ENCODE data around the gene MACO1.
"Not testable (repeated sequence)": the region's sequence is repeated elsewhere in the genome, so short reads cannot be mapped to it uniquely, and the experiment has no call there.

Gene MACO1

GRCh38 chr1:25423206-25423605 is 7.5 kb upstream of the MACO1 start:
- not testable (repeated sequence) for H3K27ac ChIP-seq (ENCODE audit: low read depth, low read length, poor library complexity, severe bottlenecking); H3K4me2 ChIP-seq (ENCODE audit: low read length); H2AFZ ChIP-seq (ENCODE audit: low read length); H4K20me1 ChIP-seq (ENCODE audit: insufficient read depth, low read length); H3K27me3 ChIP-seq (ENCODE audit: insufficient read depth, low read length); H3K79me2 ChIP-seq (ENCODE audit: insufficient read depth, low read length); H3K4me1 ChIP-seq (ENCODE audit: insufficient read depth, low read length, severe bottlenecking); H3F3A ChIP-seq (ENCODE audit: insufficient read depth, low read length); H3K36me3 ChIP-seq (ENCODE audit: insufficient read depth, low read length); H3K9me3 ChIP-seq (ENCODE audit: low read length); H3K9ac ChIP-seq (ENCODE audit: low read length); H3K4me3 ChIP-seq (ENCODE audit: low read depth, low read length, poor library complexity, severe bottlenecking); H3K9me2 ChIP-seq (ENCODE audit: low read depth, low read length)

GRCh38 chr1:25425098-25426085 is 5.3 kb upstream of the MACO1 start:
- no peaks in the 10 kb centered on the region for H4K20me1 ChIP-seq (ENCODE audit: insufficient read depth, low read length)
- H3F3A ChIP-seq (ENCODE audit: insufficient read depth, low read length), result no peaks in the 10 kb centered on the region
- no peak overlapping the region for H2AFZ ChIP-seq (ENCODE audit: low read length)
- no peak overlapping the region for H3K9ac ChIP-seq (ENCODE audit: low read length)
- no peaks in the 10 kb centered on the region for H3K9me2 ChIP-seq (ENCODE audit: low read depth, low read length)
- H3K79me2 ChIP-seq (ENCODE audit: insufficient read depth, low read length), result no peaks in the 10 kb centered on the region
- H3K9me3 ChIP-seq (ENCODE audit: low read length), result no peaks in the 10 kb centered on the region
- H3K4me2 ChIP-seq (ENCODE audit: low read length), result no peak overlapping the region
- no peaks in the 10 kb centered on the region for H3K27me3 ChIP-seq (ENCODE audit: insufficient read depth, low read length)
- no peak overlapping the region for H3K4me3 ChIP-seq (ENCODE audit: low read depth, low read length, poor library complexity, severe bottlenecking)
- H3K36me3 ChIP-seq (ENCODE audit: insufficient read depth, low read length), result no peaks in the 10 kb centered on the region
- H3K4me1 ChIP-seq (ENCODE audit: insufficient read depth, low read length, severe bottlenecking), result peaks cover 6% of the 10 kb centered on the region
- TF ChIP-seq CTCF (IDR thresholded peaks at IDR 0.05; ENCODE audit: low read length), result no peak
- no peak for TF ChIP-seq EZH2 (IDR thresholded peaks at IDR 0.05; ENCODE audit: borderline replicate concordance, low read length)
- H3K27ac ChIP-seq (ENCODE audit: low read depth, low read length, poor library complexity, severe bottlenecking), result no peak overlapping the region

GRCh38 chr1:25427696-25428095 is 3.0 kb upstream of the MACO1 start:
- no peaks in the 10 kb centered on the region for H3K9me2 ChIP-seq (ENCODE audit: low read depth, low read length)
- peaks cover 14% of the 10 kb centered on the region for H3K79me2 ChIP-seq (ENCODE audit: insufficient read depth, low read length)
- H3K9me3 ChIP-seq (ENCODE audit: low read length), result no peaks in the 10 kb centered on the region
- no peak overlapping the region for H3K4me3 ChIP-seq (ENCODE audit: low read depth, low read length, poor library complexity, severe bottlenecking)
- H3K4me2 ChIP-seq (ENCODE audit: low read length), result no peak overlapping the region
- no peaks in the 10 kb centered on the region for H3F3A ChIP-seq (ENCODE audit: insufficient read depth, low read length)
- H3K27ac ChIP-seq (ENCODE audit: low read depth, low read length, poor library complexity, severe bottlenecking), result no peak overlapping the region
- H3K36me3 ChIP-seq (ENCODE audit: insufficient read depth, low read length), result no peaks in the 10 kb centered on the region
- H2AFZ ChIP-seq (ENCODE audit: low read length), result no peak overlapping the region
- H3K9ac ChIP-seq (ENCODE audit: low read length), result no peak overlapping the region
- peaks cover 17% of the 10 kb centered on the region for H3K4me1 ChIP-seq (ENCODE audit: insufficient read depth, low read length, severe bottlenecking)
- H3K27me3 ChIP-seq (ENCODE audit: insufficient read depth, low read length), result no peaks in the 10 kb centered on the region
- TF ChIP-seq CTCF (IDR thresholded peaks at IDR 0.05; ENCODE audit: low read length) (no peak), EZH2 (IDR thresholded peaks at IDR 0.05; ENCODE audit: borderline replicate concordance, low read length) (no peak)
- no peaks in the 10 kb centered on the region for H4K20me1 ChIP-seq (ENCODE audit: insufficient read depth, low read length)
